ENCODE data around the gene ASB11. TPM values are rescaled to one million over a fixed set of nuclear protein-coding genes. Genes with fewer than 3 reads are reported as not detected.

ASB11 gene
- polyA plus RNA-seq, 1 donor (not counting 4 experiments of a cell fraction or from before 2014, with no cell fraction given) = not detected

- no peaks in the 10 kb centered on the region for H3K79me2 ChIP-seq (ENCODE audit: control insufficient read depth, insufficient read depth, low read length)
- no peak overlapping the region for H2AFZ ChIP-seq (ENCODE audit: control insufficient read depth, low read length)
- no peak overlapping the region for H3K27ac ChIP-seq (ENCODE audit: control insufficient read depth, insufficient read depth, low read length)
- H3K4me2 ChIP-seq (ENCODE audit: control insufficient read depth, extremely low read depth, insufficient read depth, low read depth, low read length) = no peak overlapping the region
- H3K36me3 ChIP-seq (ENCODE audit: control insufficient read depth in 2 of 2, extremely low read depth in 1 of 2, insufficient read depth in 2 of 2, low read length in 2 of 2) = no peaks in the 10 kb centered on the region
- H3K4me1 ChIP-seq (ENCODE audit: control insufficient read depth, extremely low read depth, insufficient read depth, low read length) = no peaks in the 10 kb centered on the region
- no peaks in the 10 kb centered on the region for H3K9me3 ChIP-seq (ENCODE audit: control insufficient read depth, low read depth, low read length)
- H3K4me3 ChIP-seq (ENCODE audit: control insufficient read depth in 2 of 3, extremely low read depth in 1 of 3, insufficient read depth in 2 of 3, low read depth in 1 of 3, low read length in 3 of 3) = no peak overlapping the region
- no peaks in the 10 kb centered on the region for H3K27me3 ChIP-seq (ENCODE audit: control insufficient read depth, extremely low read depth, insufficient read depth, low read length)
- FAIRE-seq (no peak), DNase-seq (ENCODE audit: low read depth, low spot score) (no peak)
- TF ChIP-seq CTCF (optimal IDR thresholded peaks at IDR 0.05 in 1 of 3, IDR thresholded peaks at IDR 0.05 in 1 of 3, conservative IDR thresholded peaks at IDR 0.05 in 1 of 3; ENCODE audit: extremely low read depth in 1 of 3, insufficient read depth in 2 of 3, low read length in 3 of 3) = peak in 2 of 3 experiments; percentile 27 to 47
- TF ChIP-seq EZH2 (IDR thresholded peaks at IDR 0.05; ENCODE audit: low read length) = no peak
- no peaks in the 10 kb centered on the region for H3K9me1 ChIP-seq (ENCODE audit: control insufficient read depth, extremely low read depth, insufficient read depth, low read length)
- dilution Hi-C loops (cut with MboI; ENCODE audit: extremely low pct_ligation_motif_present, low sequenced_read_pairs) = no loop called here
- no peaks in the 10 kb centered on the region for H4K20me1 ChIP-seq (ENCODE audit: control insufficient read depth, extremely low read depth, insufficient read depth, low read length)
- no peak overlapping the region for H3K9ac ChIP-seq (ENCODE audit: control insufficient read depth, extremely low read depth, insufficient read depth, low read length)
Observed at GRCh38 chrX:15299941-15300851, 15.2 kb downstream of the ASB11 start.

GRCh38 chrX:15298780-15299179, 16.7 kb downstream of the ASB11 start:
- H3K9me1 ChIP-seq (ENCODE audit: control insufficient read depth, extremely low read depth, insufficient read depth, low read length) = no peaks in the 10 kb centered on the region
- DNase-seq (ENCODE audit: low read depth, low spot score) (no peak), FAIRE-seq (no peak)
- no peak overlapping the region for H3K4me2 ChIP-seq (ENCODE audit: control insufficient read depth, extremely low read depth, insufficient read depth, low read depth, low read length)
- no peaks in the 10 kb centered on the region for H3K9me3 ChIP-seq (ENCODE audit: control insufficient read depth, low read depth, low read length)
- H3K79me2 ChIP-seq (ENCODE audit: control insufficient read depth, insufficient read depth, low read length) = no peaks in the 10 kb centered on the region
- H3K9ac ChIP-seq (ENCODE audit: control insufficient read depth, extremely low read depth, insufficient read depth, low read length) = no peak overlapping the region
- TF ChIP-seq EZH2 (IDR thresholded peaks at IDR 0.05; ENCODE audit: low read length) (no peak), CTCF (optimal IDR thresholded peaks at IDR 0.05 in 1 of 3, IDR thresholded peaks at IDR 0.05 in 1 of 3, conservative IDR thresholded peaks at IDR 0.05 in 1 of 3; ENCODE audit: extremely low read depth in 1 of 3, insufficient read depth in 2 of 3, low read length in 3 of 3) (no peak)
- H3K4me1 ChIP-seq (ENCODE audit: control insufficient read depth, extremely low read depth, insufficient read depth, low read length) = no peaks in the 10 kb centered on the region
- no peaks in the 10 kb centered on the region for H4K20me1 ChIP-seq (ENCODE audit: control insufficient read depth, extremely low read depth, insufficient read depth, low read length)
- H3K4me3 ChIP-seq (ENCODE audit: control insufficient read depth in 2 of 3, extremely low read depth in 1 of 3, insufficient read depth in 2 of 3, low read depth in 1 of 3, low read length in 3 of 3) = no peak overlapping the region
- H3K36me3 ChIP-seq (ENCODE audit: control insufficient read depth in 2 of 2, extremely low read depth in 1 of 2, insufficient read depth in 2 of 2, low read length in 2 of 2) = no peaks in the 10 kb centered on the region
- no peak overlapping the region for H2AFZ ChIP-seq (ENCODE audit: control insufficient read depth, low read length)
- H3K27me3 ChIP-seq (ENCODE audit: control insufficient read depth, extremely low read depth, insufficient read depth, low read length) = no peaks in the 10 kb centered on the region
- dilution Hi-C loops (cut with MboI; ENCODE audit: extremely low pct_ligation_motif_present, low sequenced_read_pairs) = no loop called here
- H3K27ac ChIP-seq (ENCODE audit: control insufficient read depth, insufficient read depth, low read length) = no peak overlapping the region
